HG03108 (cell line): ENCODE results near the gene RPS3.
"Not testable (repeated sequence)": the region's sequence is repeated elsewhere in the genome, so short reads cannot be mapped to it uniquely, and the experiment has no call there.

ENCODE experiments used
- ATAC-seq: cut with Tn5 transposase; IDR thresholded peaks from one replicate; pipeline ENCODE4 v1.9.1; 2021; ENCODE audit warnings: moderate library complexity; ENCODE audit not compliant: unreplicated experiment

Gene RPS3

DNA sequence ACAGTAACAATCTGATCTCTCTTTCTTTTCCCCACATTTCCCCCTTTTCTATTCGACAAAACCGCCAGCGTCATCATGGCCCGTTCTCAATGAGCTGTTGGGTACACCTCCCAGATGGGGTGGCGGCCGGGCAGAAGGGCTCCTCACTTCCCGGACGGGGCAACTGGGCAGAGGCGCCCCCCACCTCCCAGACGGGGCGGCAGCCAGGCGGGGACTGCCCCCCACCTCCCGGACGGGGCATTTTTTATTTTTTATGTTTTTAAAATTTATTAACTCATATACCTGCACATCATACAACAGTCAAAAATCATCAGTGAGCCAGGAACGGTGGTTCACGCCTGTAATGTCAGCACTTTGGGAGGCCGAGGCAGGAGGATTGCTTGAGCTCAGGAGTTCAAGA, 20.5 kb upstream of the RPS3 start:
- not testable (repeated sequence) for ATAC-seq

DNA sequence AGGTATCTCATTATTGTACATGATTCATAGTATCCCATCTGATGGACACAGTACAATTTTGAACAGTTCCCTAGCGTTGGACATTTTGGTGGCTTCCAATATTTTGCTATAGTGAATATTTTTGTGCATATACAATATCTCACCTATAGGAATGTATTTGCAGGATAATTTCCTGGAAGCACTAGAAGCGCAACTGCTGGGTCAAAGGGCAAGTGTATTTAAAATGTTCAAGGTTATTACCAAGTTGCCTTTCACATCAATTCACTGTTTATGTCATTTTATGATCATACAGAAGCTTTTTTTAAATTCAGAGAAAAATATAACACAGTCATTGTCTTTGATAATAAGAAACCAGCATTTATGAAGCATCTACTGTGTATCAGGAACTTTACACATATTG, 19.1 kb upstream of the RPS3 start:
- ATAC-seq, result no peak

DNA sequence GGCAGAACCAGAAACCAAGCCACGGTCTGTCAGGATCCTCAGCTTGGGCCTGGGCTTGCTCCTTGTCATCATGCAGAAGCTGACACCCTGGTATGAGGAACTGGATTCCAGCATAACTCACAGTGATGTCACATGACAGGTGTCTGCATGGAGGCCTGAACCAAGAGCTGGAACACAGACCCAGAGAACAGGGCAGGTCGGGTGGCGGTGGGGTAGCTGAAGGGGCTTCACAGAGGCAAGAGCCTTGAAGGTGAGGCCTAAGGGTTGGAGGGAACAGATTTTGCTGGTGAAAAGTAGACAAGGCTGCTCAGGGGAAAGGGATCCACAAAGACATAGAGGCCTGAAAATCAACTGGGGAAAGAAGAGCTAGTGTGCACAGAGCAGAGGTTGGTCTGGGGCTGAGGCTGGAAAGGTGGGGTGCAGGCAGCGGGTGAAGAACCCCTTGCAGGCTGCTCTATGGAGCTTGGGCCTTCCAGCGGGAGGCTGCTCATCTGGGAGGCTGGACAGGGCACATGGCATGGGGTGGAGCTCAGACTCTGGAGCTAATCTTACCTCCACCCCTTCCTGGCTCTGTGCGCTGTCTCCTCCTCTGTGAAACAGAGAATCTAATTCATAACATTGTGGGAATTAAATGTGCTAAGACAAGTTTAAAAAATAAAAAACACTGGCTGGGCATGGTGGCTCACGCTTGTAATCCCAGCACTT, 18.4 kb upstream of the RPS3 start:
- no peak for ATAC-seq

DNA sequence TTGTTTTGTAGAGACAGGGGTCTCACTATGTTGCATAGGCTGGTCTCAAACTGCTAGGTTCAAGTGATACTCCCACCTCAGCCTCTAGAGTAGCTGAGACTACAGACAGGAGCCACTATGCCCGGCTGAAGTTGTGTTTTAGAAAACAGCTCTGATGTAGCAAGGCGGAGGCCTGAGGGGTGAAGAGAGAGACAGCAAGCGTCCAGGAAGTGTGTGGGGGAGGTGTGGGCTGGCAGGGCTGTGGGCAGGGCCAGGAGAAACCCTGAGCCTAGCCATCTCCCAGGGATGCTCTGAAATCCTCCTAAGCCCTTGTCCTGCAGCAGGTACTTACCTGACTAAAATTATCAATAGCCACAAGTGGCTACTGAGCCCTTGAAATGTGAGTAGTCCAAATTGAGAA, 16.1 kb upstream of the RPS3 start:
- no peak for ATAC-seq

DNA sequence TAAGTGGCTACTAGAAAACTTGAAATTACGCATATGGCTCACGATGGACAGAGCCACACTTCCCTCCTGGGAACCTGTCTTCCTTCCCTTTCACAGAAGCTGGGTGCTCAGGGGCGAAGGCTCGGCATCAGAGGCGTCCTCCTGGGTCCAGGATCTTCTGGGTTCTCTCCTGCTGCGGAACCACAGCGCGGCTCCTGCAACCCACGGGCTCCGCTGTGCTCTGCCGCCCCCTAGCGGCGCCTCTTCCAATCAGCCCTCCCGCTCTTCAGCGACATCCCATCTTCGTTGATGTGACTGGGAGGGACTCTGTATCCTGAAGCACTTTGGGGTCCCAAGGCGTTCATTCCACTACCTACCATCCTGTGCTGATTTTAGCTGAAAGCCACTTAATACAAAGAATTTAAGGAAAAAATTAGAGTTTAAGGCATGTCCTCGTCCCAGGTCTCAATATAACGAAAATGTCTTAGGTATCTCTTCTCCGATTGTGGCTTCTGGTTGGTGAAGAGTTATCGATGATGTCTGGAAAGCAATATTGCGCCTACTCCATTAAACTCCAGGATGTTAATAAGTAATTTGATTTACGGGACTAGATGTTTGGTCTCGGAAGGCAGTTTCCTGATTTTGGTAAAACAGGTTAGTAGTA, 14.8 kb upstream of the RPS3 start:
- ATAC-seq, result no peak

DNA sequence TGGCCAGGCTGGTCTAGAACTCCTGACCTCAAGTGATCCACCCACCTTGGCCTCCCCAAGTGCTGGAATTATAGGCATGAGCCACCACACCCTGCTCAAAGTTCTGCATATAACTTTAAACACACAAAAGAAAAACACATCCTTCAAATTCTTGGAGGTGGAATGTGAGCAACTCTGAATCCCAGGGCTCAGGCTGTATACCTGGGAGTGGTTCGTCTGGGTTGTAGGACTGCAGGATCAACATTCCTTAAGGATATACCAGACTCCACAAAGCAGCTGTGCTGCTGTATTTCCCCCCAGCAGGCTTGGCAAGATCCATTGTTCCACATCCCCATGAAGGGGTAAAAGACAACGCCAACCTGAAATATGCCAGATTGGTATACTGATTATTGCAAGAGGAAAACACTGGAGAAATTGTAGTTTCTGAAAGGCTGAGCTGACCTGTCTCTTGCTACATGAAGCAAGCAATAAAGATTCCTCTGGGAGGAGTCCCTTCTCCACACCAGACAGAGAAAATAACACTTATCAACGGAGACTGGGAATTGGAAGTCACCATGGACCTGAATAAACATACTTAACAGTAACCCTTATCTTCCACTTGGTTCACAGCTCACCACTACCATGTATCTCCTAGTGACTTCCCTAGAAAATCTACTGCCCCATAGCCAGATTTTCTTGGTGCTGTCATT, 12.2 kb upstream of the RPS3 start:
- ATAC-seq, result no peak

DNA sequence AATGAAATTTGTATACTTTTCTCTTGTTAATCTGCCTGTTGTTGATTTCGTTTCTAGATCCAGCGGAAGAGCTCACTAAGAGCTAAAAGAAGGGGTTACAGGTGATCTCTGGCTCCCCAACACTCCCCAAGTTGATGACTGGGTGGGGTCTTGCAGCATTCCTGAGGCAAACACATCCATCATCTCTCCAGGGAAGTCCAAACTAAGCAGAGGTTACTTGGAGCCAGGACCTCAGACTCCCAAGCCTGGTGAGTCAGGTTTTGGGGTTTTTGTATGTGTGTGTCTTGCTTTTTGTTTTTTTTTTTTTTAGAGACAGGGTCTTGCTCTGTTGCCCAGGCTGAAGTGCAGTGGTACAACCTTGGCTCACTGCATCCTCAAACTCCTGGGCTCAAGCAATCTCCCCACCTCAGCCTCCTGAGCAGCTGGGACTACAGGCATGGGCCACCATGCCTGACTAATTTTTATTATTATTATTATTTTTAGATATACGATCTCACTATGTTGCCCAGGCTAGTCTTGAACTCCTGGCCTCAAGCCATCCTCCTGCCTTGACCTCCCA, 11.5 kb upstream of the RPS3 start:
- no peak for ATAC-seq

DNA sequence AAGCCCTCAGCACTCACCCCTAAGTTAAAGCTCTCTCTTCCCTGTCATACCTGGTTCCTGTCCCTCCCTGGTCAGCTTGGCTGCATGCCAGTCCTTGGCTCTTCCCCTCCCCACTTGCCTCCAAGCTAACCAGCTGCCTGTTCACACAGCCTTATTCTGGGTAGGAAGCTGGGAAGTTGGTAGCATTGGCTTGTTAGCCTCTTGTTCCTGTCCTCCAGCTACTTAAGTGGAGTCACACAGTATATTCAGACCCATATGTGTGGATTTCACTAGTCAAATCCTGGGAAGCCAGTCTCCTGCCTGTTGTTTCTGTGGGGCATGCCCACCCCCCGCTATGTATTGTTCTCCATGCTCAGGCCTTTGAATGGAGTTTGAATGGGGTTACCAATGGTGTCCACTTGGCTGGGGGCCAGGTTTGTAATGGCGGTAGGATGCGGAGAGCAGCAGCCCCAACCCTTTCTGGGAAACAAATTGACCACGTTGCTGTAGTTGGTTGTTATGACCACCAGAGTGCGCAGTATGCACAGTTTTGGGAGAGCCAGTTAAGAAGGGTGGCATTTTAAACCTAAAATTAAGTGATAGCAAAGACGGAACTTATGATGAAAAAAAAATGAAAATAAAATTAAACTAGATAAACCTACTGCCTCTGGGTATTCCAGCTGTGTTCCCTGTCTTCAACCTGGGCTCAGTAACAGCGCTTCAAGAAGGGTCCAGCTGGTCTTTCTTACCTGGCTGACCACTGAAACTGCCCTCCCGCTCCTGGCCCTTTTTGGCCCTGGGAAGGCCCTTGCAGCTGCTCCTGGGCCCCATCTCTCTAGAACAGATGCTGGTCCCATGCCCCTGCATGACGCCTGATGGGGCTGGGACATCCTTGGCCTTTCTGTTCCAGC, 10.7 kb upstream of the RPS3 start:
- ATAC-seq, result no peak

DNA sequence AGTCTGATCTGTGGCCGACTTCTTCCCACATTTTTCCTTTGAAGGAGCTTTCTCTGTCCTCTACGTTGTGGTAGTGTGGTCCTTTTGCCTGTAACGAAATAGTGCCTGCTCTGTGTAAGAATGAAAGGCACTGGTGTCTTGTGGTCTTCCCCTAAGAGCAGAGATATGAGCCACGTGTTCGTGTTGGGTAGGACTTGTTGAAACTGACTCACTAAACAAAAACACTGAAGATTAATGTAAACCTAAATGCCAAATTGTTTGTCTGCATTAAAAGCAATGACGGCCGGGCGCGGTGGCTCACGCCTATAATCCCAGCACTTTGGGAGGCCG, 10.1 kb upstream of the RPS3 start:
- ATAC-seq, result no peak

DNA sequence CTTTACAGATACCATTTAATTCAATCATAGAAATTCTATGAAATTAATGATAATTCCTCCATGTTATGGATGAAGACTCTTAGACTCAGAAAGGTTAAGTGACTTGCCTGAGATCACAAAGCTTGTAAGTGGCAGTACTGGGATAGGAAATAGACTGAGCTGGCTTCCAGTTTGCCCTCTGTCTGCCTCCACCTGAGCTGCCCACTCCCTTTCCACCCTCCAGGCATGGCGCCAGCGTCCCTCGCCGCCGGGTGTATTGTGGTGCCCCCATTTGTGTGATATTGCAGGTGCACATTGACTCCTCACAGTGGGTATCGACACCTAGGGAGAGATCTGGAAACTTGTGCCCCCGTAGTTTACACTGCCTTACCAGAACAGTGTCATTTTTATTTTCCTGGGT, 9.4 kb upstream of the RPS3 start:
- ATAC-seq, result no peak

DNA sequence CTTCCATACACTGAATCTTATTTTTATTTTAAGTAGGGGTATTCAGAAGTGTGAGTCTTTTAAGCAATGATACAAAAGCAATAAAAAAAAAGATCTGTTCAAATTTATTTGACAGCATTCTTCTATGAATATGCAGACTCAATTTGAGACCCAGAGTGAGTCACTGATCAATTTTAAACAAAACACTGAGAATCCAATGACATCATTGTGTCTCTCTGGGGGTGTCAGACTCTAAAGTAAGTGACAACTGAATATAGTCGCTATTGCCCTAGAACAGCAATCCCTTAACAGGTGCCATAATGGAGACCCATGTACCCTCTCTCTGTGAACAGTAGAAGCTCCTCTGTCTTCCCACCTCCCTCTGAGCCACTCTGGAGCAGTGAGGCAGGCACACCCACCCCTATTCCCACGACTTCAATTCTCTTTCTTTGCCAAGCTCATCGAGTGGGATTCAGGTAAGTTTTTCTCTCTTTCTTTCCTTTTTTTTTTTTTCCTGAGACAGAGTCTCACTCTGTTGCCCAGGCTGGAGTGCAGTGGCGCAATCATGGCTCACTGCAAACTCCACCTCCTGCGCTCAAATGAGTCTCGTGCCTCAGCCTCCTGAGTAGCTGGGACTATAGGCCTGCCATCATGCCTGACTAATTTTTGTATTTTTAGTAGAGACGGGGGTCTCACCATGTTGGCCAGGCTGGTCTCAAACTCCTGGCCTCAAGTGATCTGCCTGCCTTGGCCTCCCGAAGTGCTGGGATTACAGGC, 5.1 kb upstream of the RPS3 start:
- no peak for ATAC-seq

DNA sequence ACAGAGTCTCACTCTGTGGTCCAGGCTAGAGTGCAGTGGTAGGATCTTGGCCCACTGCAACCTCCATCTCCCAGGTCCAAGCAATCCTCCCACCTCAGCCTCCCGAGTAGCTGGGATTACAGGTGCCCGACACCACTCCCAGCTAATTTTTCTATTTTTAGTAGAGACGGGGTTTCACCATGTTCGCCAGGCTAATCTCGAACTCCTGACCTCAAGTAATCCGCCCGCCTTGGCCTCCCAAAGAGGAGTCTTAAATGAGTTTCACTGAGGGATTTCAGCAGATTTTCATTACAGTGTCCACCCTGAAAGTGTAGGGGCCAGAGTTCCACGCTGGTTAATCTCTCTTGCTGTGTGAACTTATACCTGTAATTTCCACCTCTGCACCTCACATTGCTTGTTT, 412 bp upstream of the RPS3 start:
- ATAC-seq, result no peak

DNA sequence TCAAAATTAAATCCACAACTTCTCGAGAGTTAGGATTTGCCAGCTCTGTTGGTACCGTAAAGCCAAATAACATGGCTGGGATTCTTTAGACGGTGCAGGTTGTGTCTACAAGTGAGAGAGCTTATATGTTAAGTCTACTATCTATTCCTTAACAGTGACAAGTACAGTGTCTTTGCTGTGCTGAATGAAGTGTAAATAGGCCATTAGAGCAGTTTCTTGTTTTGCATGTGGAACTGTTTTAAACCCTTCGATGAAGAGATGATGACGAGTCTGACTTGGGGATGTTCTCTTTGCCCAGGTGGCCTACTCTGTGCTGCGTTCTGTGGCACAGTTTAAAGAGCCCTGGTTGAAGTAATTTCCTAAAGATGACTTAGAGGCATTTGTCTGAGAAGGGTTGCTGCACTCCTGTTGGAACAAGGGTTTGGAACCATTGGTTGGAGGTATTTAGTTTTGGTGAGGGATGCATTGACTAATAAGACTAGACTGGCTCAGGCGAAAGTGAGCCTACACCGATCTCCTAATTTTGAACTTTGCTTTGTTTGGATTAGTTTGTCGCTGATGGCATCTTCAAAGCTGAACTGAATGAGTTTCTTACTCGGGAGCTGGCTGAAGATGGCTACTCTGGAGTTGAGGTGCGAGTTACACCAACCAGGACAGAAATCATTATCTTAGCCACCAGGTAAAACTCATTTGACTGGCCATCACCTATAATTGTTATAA, 988 bp downstream of the RPS3 start:
- no peak for ATAC-seq

DNA sequence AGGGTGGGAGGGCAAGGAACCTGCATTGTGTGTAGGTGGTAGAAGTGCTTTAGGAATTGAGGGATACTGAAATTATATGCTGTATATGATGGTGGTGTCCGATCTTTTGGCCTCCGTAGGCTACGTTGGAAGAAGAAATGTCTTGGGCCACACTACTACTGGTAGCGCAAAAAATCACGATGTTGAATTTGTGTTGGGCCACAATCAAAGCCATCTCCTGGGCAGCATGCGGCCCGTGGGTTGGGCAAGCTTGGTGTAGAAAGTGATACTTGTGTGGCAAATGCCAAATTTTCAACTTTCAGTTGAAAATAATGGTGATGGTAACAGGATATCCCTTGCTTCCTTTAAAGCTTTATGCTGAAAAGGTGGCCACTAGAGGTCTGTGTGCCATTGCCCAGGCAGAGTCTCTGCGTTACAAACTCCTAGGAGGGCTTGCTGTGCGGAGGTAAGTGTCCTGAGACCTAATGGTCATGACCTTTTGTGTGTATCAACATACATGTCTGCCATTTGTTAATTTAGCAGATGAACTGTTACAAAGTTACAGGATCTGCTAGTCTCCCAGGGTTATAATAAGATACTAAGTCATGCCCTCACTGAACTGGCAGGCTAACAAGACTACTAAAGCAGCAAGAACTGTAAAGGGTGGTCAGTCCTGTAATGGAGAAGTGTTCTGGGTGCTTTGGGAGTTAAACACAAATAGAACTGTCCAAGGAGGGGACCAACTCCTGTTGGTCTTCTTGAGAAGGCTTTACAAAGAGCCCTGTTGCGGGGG, 2.9 kb downstream of the RPS3 start:
- ATAC-seq, result no peak

DNA sequence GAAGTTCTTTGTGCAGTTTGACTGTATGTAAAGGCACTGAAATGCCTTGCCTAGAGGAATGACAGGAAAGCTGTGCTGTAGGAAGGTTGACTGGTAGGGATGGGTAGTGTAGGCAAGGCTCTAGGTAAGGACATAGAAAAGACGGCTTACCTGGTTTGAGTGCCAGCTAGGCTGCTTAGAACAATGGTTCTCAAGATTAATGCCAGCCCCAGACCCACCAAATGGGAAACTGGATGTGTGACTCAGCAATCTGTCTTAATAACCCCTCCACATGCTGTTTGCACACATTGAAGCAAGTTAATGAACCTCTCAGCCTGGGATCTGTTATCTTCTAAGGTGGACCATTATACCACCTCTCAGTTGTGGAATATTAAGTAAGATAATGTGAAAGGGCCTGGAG, 3.7 kb downstream of the RPS3 start:
- ATAC-seq, result no peak

DNA sequence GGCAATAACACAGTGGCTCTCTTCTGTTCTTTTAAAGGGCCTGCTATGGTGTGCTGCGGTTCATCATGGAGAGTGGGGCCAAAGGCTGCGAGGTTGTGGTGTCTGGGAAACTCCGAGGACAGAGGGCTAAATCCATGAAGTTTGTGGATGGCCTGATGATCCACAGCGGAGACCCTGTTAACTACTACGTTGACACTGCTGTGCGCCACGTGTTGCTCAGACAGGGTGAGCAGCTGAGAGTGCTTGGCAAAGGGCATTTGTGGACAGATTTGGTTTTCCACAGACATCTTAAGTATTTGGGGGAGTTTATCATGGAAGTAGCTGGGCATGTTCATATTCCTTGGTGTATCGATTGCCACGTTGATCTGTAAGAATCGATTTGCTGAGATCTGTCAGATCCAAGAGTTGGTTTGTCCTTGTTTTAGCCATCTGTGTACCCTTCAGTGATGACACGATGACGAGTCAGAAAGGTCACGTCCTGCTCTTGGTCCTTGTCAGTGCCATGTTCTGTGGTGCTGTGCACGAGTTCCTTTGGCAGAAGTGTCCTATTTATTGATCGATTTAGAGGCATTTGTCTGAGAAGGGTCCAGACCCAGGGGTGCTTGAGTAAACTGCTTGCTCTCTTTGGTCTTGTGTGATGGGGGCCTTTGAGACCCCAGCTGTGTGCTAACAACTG, 4.8 kb downstream of the RPS3 start:
- ATAC-seq, result no peak

DNA sequence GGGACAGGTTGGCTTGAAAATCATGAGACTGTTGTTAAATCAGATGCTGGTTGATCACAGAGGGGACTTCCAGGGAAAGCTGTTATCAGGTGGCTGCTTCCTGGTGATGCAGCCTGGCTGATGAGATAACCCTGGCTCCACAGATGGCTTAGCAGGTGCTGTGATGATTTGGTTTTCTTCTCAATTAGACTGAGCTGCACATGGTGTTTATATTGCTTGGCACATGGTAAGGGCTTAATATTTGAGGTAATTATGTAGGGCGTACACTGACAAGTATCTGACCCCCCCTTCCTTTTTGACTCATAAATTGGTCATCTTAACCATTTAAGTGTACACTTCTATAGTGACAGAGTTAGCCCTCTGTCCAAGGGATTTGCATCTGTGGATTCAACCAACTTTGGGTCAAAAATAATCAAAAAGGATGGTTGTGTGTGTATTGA, 7.0 kb downstream of the RPS3 start:
- ATAC-seq, result no peak

DNA sequence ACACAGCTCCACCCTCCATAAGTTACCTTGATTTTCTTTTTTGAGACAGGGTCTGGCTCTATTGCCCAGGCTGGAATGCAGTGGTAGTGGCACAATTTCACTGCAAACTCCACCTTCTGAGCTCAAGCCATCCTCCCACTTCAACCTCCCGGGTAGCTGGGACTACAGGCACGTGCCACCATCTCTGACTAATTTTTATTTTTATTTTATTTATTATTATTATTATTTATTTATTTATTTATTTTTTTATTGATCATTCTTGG, 9.6 kb downstream of the RPS3 start:
- no peak for ATAC-seq

DNA sequence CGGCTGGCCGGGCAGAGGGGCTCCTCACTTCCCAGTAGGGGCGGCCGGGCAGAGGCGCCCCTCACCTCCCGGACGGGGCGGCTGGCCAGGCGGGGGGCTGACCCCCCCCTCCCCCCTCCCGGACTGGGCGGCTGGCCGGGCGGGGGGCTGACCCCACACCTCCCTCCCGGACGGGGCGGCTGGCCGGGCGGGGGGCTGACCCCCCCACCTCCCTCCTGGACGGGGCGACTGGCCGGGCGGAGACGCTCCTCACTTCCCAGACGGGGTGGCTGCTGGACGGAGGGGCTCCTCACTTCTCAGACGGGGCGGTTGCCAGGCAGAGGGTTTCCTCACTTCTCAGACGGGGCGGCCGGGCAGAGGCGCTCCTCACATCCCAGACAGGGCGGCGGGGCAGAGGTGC, 10.7 kb downstream of the RPS3 start:
- not testable (repeated sequence) for ATAC-seq
